B cell (primary cell): ENCODE results near the gene NOSIP. TPM values are rescaled to one million over a fixed set of nuclear protein-coding genes. Genes with fewer than 3 reads are reported as not detected.

Experiments
- ATAC-seq: fragments of 200-7000 bp; cut with Tn5 transposase; one replicate; pipeline ENCODE4 v1.10.0; 2021; ENCODE audit warnings: low read depth, mild to moderate bottlenecking, moderate number of reproducible peaks, moderate library complexity
- CTCF ChIA-PET: fragments of 350-600 bp; sonication (Branson Sonifier 250); formaldehyde crosslinking; loops from one replicate; lab custom pipeline; 2021; ENCODE audit warnings: antibody characterized with exemption, inconsistent platforms; lab: Charles Lee
- POLR2A ChIA-PET: fragments of 350-600 bp; sonication (Branson Sonifier 250); formaldehyde crosslinking; loops from one replicate; lab custom pipeline; 2021; ENCODE audit warnings: antibody characterized with exemption; lab: Charles Lee
- DNase-seq: peaks from one replicate; pipeline ENCODE4 v3.0.0; 2013
- H2AFZ ChIP-seq: 2 replicates; pipeline ENCODE4 v1.6.1; 2012; ENCODE audit warnings: mild to moderate bottlenecking, low read depth, low read length; ENCODE audit not compliant: insufficient read depth, poor library complexity, severe bottlenecking
- H3K27ac ChIP-seq, 2 donors: 1 replicate in 1 of 2; 2 replicates in 1 of 2; pipeline ENCODE4 v1.5.1; 2012 to 2013; ENCODE audit warnings: low read length in 2 of 2, mild to moderate bottlenecking in 2 of 2, moderate library complexity in 1 of 2
- H3K27me3 ChIP-seq, 4 experiments: fragments of 200-600 bp in 1 of 4; sonication (generic) in 1 of 4; replicated peaks in 1 of 4; 1 replicate in 2 of 4; 2 replicates in 2 of 4; pipeline versions ENCODE4 v1.6.1 to v1.7.0; 2013 to 2016; ENCODE audit warnings: low read length in 3 of 4, mild to moderate bottlenecking in 2 of 4, mixed read lengths in 1 of 4, moderate library complexity in 1 of 4; ENCODE audit not compliant: insufficient read depth in 4 of 4, control insufficient read depth in 3 of 4; ENCODE audit errors: control extremely low read depth in 1 of 4
- H3K36me3 ChIP-seq, 2 experiments: replicated peaks in 1 of 2; 1 replicate in 1 of 2; 2 replicates in 1 of 2; pipeline versions ENCODE4 v1.6.1 to v1.7.1; 2013; ENCODE audit warnings: low read length in 1 of 2; ENCODE audit not compliant: insufficient read depth in 2 of 2, control insufficient read depth in 1 of 2; ENCODE audit errors: control extremely low read depth in 1 of 2, extremely low read depth in 1 of 2
- H3K4me1 ChIP-seq, 2 donors: fragments of 200-600 bp in 1 of 2; sonication (generic) in 1 of 2; 1 replicate in 1 of 2; 2 replicates in 1 of 2; pipeline versions ENCODE4 v1.5.1 to v1.6.1; 2013 to 2017; ENCODE audit warnings: low read length in 2 of 2; ENCODE audit not compliant: control insufficient read depth in 2 of 2, insufficient read depth in 2 of 2
- H3K4me2 ChIP-seq: replicated peaks from 2 replicates; pipeline ENCODE3; 2012; ENCODE audit warnings: mild to moderate bottlenecking, low read depth, low read length; ENCODE audit not compliant: poor library complexity, severe bottlenecking
- H3K4me3 ChIP-seq, 5 experiments: fragments of 200-600 bp in 1 of 5; sonication (generic) in 1 of 5; 1 replicate in 3 of 5; 2 replicates in 2 of 5; pipeline versions ENCODE4 v1.5.1 to v1.7.0; 2011 to 2016; ENCODE audit warnings: low read length in 4 of 5, mild to moderate bottlenecking in 4 of 5, low read depth in 2 of 5, control low read depth in 1 of 5, moderate library complexity in 1 of 5; ENCODE audit not compliant: insufficient read depth in 1 of 5; ENCODE audit errors: control extremely low read depth in 1 of 5, extremely low read depth in 1 of 5
- H3K79me2 ChIP-seq: fragments of 200-600 bp; sonication (generic); one replicate; pipeline ENCODE4 v1.6.0; 2016; ENCODE audit warnings: low read length; ENCODE audit not compliant: control insufficient read depth, insufficient read depth
- H3K9ac ChIP-seq: fragments of 200-600 bp; sonication (generic); 2 replicates; pipeline ENCODE4 v1.6.1; 2017; ENCODE audit warnings: mild to moderate bottlenecking, low read length, moderate library complexity
- H3K9me3 ChIP-seq, 3 donors: one replicate each; pipeline versions ENCODE4 v1.6.1 to v1.7.1; 2013; ENCODE audit warnings: low read length in 2 of 3; ENCODE audit not compliant: control insufficient read depth in 2 of 3, insufficient read depth in 1 of 3; ENCODE audit errors: control extremely low read depth in 1 of 3
- H4K20me1 ChIP-seq: 2 replicates; pipeline ENCODE4 v1.6.0; 2012; ENCODE audit warnings: mild to moderate bottlenecking, low read length; ENCODE audit not compliant: insufficient read depth, control insufficient read depth, poor library complexity, severe bottlenecking
- H3K27ac Mint-ChIP-seq: one replicate; pipeline ENCODE4 v1.8.0; 2021; ENCODE audit warnings: mixed read lengths
- H3K27me3 Mint-ChIP-seq: one replicate; pipeline ENCODE4 v1.8.0; 2021; ENCODE audit warnings: mixed read lengths
- H3K4me1 Mint-ChIP-seq: one replicate; pipeline ENCODE4 v1.8.0; 2021; ENCODE audit warnings: mixed read lengths
- H3K4me3 Mint-ChIP-seq: one replicate; pipeline ENCODE4 v1.8.0; 2021; ENCODE audit warnings: mixed read lengths
- H3K9me3 Mint-ChIP-seq: one replicate; pipeline ENCODE4 v1.8.0; 2022; ENCODE audit warnings: mixed read lengths; ENCODE audit not compliant: insufficient read depth
- CTCF ChIP-seq: fragments of 200-600 bp; IDR thresholded peaks from one replicate; pipeline ENCODE4 v1.8.0; 2022; ENCODE audit warnings: antibody characterized with exemption, mild to moderate bottlenecking
- EZH2 ChIP-seq: IDR thresholded peaks from 2 replicates; pipeline ENCODE4 v1.6.1; 2012; ENCODE audit warnings: borderline replicate concordance, low read depth, mild to moderate bottlenecking, moderate library complexity, low read length; ENCODE audit not compliant: insufficient read depth, poor library complexity, severe bottlenecking
- WGBS: methylation state at CpG from one replicate; pipeline ENCODE4 v1.1.5; 2013; ENCODE audit warnings: missing lambda C conversion rate; ENCODE audit not compliant: insufficient coverage; 5-methylcytosine and 5-hydroxymethylcytosine counted together
- intact Hi-C: fragments of 100-400 bp; cut with micrococcal nuclease; formaldehyde crosslinking; loops from one replicate; pipeline ENCODE4 v1.10.0; 2022
- polyA plus RNA-seq: library from polyadenylated mRNA; depleted of rRNA; stranded (reverse); fragments of >200 nt; gene quantifications from 2 replicates; pipeline ENCODE4 v1.2.3, GENCODE V29; 2012
- total RNA-seq, 2 donors: library from RNA; stranded (reverse); fragments of 120-200 nt in 1 of 2; gene quantifications; 1 replicate in 1 of 2; 2 replicates in 1 of 2; pipeline versions ENCODE4 v1.2.3 to v1.2.4, GENCODE V29; 2013 to 2022

The NOSIP gene
- total and polyA plus RNA-seq, 2 donors (not counting 1 experiment from before 2014, with no cell fraction given): 55.5 to 135 TPM

GRCh38 chr19:49591731-49592485 is 11.6 kb upstream of the NOSIP start:
- peaks cover 16 to 26% of the 10 kb centered on the region in 2 donors for H3K4me1 ChIP-seq
- ATAC-seq (no peak), DNase-seq (peak; percentile 70)
- H3K4me2 ChIP-seq: peak overlapping the region; percentile 89
- peaks cover 53% of the 10 kb centered on the region for H4K20me1 ChIP-seq
- H3K9ac ChIP-seq: peak overlapping the region; percentile 82
- no peaks in the 10 kb centered on the region for H3K27me3 Mint-ChIP-seq
- peak overlapping the region; percentile 84 for H3K4me3 Mint-ChIP-seq
- peak overlapping the region; percentile 60 for H2AFZ ChIP-seq
- no peaks in the 10 kb centered on the region for H3K9me3 ChIP-seq
- intact Hi-C loops: loop anchor here (2.0 to 5.0 kb wide), 2 partner anchors 285 to 1335 kb away; partner anchors contain the start of genes AKT1S1, CARD8 and TBC1D17
- TF ChIP-seq CTCF (no peak), EZH2 (no peak)
- peak overlapping the region; percentile 69 to 85 (median 74) for H3K4me3 ChIP-seq
- peak overlapping the region; percentile 86 for H3K27ac Mint-ChIP-seq
- 0% methylated on average over 36 of the region's 51 CpGs for WGBS
- peaks cover 27% of the 10 kb centered on the region for H3K4me1 Mint-ChIP-seq
- peaks cover 0 to 21% of the 10 kb centered on the region in 2 experiments for H3K36me3 ChIP-seq
- POLR2A ChIA-PET: interaction anchor here (0.8 to 3.7 kb wide), 3 partner anchors 11 to 73 kb away, joined by 6 to 26 read pairs (median 7); partner anchors contain the start of genes NOSIP, PRRG2 and RRAS
- H3K27ac ChIP-seq: peak overlapping the region; percentile 18 to 50
- CTCF ChIA-PET: interaction anchor here (3.2 kb wide), 1 partner anchor 11 kb away, joined by 15 read pairs; the partner anchor contains the start of genes NOSIP and PRRG2
- no peaks in the 10 kb centered on the region for H3K9me3 Mint-ChIP-seq
- no peaks in the 10 kb centered on the region for H3K27me3 ChIP-seq
- peaks cover 53% of the 10 kb centered on the region for H3K79me2 ChIP-seq
